ES-I3 (cell line): ENCODE measurements around the gene OGFRL1.

Experiments
- H3K36me3 ChIP-seq: 2 replicates; pipeline ENCODE4 v1.6.1; 2013; ENCODE audit warnings: mild to moderate bottlenecking, low read length, control low read depth, moderate library complexity; ENCODE audit not compliant: insufficient read depth
- H3K4me1 ChIP-seq: 2 replicates; pipeline ENCODE4 v1.6.1; 2013; ENCODE audit warnings: mild to moderate bottlenecking, control low read depth, low read length; ENCODE audit not compliant: insufficient read depth
- H3K9ac ChIP-seq: 2 replicates; pipeline ENCODE4 v1.6.1; 2013; ENCODE audit warnings: low read depth, mild to moderate bottlenecking, low read length, moderate library complexity
- H3K9me3 ChIP-seq: 2 replicates; pipeline ENCODE4 v1.6.1; 2013; ENCODE audit warnings: mild to moderate bottlenecking, low read length, moderate library complexity; ENCODE audit not compliant: control insufficient read depth, insufficient read depth

OGFRL1 gene

DNA sequence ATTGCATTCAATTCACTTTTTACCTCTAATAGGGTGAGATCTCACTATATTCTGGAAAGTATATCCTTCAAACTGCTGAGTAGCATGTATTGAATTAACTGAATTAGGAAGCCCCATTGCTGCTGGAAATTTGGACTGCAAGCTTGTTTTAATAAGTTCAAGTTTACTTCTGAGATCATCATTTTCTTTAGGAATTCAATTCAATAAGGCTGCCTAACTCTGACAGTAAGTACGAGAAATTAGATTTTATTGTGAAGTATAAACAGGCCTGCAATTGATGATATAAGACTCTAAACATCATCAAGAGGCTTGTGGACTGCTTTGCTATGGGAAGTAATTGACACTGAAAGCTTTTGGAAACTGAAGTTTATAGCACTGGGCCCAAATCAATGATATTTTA is 44.4 kb downstream of the OGFRL1 start:
- Histone ChIP-seq H3K9me3 (no peaks in the 10 kb centered on the region), H3K4me1 (peaks cover 4% of the 10 kb centered on the region; the same call in 1 of the 2 replicates), H3K36me3 (no peaks in the 10 kb centered on the region), H3K9ac (no peak overlapping the region)

DNA sequence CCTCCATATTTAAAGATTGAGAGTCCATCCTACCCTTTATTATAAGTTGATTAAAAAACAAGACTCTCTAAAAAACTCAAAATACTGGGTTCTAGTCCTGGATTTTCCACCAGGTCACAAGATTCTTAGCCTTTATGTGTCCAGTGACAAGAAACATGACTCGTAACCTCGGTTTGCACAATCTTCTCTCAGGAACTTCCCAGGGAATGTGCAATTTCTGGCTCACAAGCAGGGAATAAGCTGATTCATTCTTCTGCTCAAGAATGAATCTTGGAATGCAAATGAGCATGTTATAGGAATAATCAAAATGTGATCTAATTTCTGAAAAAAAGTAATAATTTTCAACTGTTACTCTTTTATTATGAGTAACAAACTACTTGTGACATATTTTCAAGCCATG is 45.1 kb downstream of the OGFRL1 start:
- H3K9me3 ChIP-seq, result no peaks in the 10 kb centered on the region
- peaks cover 4% of the 10 kb centered on the region; the same call in 1 of the 2 replicates for H3K4me1 ChIP-seq
- no peak overlapping the region for H3K9ac ChIP-seq
- no peaks in the 10 kb centered on the region for H3K36me3 ChIP-seq

DNA sequence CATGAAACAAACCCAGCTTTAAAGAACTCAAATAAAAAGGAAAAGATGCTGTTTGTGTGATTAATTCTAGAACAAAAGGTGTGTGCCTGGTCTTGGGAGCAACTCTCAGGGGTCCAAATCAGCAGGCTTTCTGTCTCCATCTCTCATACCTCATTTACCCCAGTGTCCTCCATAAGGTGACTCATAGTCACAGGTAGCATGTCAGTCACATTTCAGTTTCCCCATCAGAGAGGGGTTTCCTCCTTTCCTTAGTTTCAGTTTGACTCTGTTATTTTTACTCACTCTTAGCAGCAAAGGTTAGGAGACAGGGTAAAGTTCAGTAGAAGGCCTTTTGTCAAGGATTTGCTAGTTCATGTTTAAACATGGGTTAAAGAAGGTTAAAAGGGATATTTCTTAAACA is 46.2 kb downstream of the OGFRL1 start:
- Histone ChIP-seq H3K4me1 (peaks cover 4% of the 10 kb centered on the region; the same call in 1 of the 2 replicates), H3K9me3 (no peaks in the 10 kb centered on the region), H3K36me3 (no peaks in the 10 kb centered on the region), H3K9ac (no peak overlapping the region)

DNA sequence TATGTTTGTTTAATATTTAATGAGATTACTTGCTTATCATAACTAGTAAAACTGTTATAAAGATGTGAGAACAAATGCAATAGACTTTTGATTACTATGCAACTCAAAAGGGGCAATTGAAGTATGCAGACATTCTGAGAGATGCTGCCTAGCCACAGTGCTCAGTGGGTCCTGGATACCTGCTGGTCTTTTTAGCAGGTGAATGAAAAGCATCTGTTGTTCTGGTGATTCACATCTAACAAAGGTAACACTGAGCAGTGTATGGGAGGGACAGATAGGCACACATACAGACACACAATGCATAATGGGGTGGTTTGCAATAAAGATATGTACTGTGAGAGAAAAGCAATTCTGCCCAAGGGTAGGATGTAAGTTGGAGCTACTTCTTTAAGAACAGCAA is 46.9 kb downstream of the OGFRL1 start:
- Histone ChIP-seq H3K9me3 (no peaks in the 10 kb centered on the region), H3K4me1 (peaks cover 4% of the 10 kb centered on the region; the same call in 1 of the 2 replicates), H3K36me3 (no peaks in the 10 kb centered on the region), H3K9ac (no peak overlapping the region)

DNA sequence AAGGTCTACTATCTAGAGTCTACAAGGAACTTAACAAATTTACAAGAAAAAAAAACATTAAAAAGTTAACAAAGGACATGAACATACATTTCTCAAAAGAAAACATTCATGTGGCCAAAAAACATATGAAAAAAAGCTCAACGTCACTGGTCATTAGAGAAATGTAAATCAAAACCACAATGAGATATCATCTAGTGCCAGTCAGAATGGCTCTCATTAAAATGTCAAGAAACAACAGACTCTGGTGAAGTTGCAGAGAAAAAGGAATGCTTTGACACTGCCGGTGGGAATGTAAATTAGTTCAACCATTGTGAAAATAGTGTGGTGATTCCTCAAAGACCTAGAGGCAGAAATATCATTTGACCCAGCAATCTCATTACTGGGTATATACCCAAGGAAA is 48.3 kb downstream of the OGFRL1 start:
- no peak overlapping the region for H3K9ac ChIP-seq
- H3K9me3 ChIP-seq, result no peaks in the 10 kb centered on the region

DNA sequence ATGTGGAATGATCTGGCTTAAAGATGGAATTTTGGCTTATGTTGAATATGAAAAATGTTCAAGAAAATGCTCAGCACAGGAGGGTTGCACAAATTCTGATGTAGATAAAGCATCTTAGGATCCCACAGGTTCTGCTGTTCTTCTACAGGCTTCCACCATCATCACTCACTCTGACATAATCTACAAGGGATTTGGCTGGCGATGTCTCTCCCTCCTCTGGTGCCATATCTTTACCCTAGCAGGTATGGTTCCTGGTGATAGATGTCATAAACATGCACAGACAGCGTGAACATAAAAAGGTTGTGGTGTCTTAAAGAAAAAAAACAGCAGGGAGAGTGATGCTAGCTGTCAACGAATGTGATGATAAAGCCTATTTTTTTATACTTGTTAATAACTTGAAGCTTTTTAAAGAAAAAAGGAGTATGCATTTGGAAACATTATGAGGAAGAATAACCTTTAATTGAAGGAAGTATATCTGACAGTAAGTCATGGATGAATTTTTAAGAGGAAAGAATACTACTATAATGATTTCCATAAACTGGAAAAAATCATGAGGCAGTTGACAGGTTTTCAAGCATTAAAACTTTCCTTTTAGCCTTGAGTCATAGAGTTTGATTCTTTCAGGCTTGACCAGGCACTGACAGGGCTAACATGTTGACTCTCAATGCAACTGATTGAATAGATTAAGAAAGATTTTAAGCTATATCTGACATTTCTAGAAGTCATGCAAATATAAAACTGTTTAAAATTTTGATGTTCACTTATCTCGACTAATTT is 50.1 kb downstream of the OGFRL1 start:
- no peaks in the 10 kb centered on the region for H3K36me3 ChIP-seq
- H3K4me1 ChIP-seq, result peaks cover 14% of the 10 kb centered on the region; the same call in 1 of the 2 replicates
- no peak overlapping the region for H3K9ac ChIP-seq
- no peaks in the 10 kb centered on the region for H3K9me3 ChIP-seq

More for the DNA sequence above, 48.3 kb downstream of the OGFRL1 start:
- no peaks in the 10 kb centered on the region for H3K36me3 ChIP-seq
- peaks cover 4% of the 10 kb centered on the region; the same call in 1 of the 2 replicates for H3K4me1 ChIP-seq

DNA sequence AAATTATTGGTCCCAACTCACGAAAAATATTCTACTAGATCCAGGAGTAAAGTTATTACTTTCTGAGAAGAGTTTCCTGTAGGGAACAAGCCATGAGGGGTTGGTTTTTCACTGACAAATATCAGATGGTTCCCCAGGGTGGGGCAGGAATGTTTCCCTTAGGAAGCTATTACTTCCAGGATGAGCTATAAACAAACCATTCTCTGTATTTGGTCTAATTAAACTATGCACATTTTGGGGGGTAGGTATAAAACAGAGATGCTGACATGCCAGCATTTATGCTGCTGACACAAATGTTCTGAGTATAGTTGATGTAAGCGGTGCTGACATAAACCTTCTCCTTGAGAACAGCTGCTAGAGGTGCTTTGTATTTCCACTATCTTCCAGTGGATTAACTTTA is 54.2 kb downstream of the OGFRL1 start:
- Histone ChIP-seq H3K4me1 (peaks cover 10% of the 10 kb centered on the region; the same call in 1 of the 2 replicates), H3K9ac (no peak overlapping the region), H3K9me3 (no peaks in the 10 kb centered on the region), H3K36me3 (no peaks in the 10 kb centered on the region)

DNA sequence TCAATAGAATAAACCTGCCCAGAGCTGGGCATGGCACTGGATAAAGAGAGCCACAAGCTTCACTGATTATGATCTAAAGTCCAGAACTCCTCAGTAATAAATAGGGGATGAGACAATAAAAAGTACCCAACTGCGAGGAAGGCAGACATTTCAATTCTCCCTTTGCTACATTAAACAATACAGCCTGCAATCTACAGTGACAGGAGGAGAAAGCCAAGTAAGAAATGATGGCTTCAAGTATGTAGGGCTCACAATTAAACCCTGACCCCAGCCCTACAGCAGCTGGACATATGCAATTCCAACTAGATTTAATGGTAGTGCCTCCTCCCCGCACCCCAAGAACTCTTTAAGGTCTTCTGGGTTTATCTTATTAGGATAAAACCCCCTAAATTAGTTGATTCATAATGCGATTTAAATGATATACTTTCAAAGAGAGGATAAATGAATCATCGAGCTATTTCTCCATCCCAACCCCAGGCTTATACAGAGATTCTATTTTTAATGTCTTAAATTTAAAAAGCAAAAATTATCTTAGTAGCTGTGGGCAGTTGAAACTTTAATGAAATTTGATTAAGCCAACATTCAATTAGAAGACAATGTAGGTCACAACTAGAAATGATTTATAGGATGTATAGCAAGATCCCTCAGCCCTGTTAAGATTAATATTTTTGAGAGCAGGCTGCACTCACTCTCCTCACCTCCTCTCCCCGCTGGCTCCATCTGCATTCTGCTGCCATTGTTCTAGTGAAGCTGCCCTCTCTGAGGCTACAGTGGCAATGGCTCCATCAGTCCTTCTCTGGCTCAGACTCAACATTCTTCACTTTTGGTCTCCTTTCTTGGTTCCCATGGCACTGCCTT is 57.1 kb downstream of the OGFRL1 start:
- no peak overlapping the region for H3K9ac ChIP-seq

DNA sequence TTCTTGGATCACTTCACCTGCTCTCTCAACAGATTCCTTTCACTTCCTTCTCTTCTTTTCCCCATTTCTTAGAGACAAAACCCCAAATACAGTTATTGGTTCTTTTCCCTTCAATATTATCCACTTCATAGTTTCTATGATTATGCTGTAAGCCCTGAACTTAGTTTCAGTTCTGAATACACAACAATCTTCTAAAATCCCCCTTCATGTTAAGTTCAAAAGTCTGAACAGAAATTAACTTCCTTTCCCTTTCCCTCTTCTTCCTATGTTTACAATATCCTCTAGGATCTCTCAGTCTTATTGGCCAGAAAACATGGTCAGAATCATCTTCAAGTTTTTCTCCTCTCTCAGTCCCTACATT is 57.7 kb downstream of the OGFRL1 start:
- H3K9me3 ChIP-seq, result no peaks in the 10 kb centered on the region
- H3K9ac ChIP-seq, result no peak overlapping the region
- H3K36me3 ChIP-seq, result no peaks in the 10 kb centered on the region
- peaks cover 10% of the 10 kb centered on the region; the same call in 1 of the 2 replicates for H3K4me1 ChIP-seq

More for the DNA sequence above, 57.1 kb downstream of the OGFRL1 start:
- H3K4me1 ChIP-seq, result peaks cover 10% of the 10 kb centered on the region; the same call in 1 of the 2 replicates
- H3K36me3 ChIP-seq, result no peaks in the 10 kb centered on the region
- H3K9me3 ChIP-seq, result no peaks in the 10 kb centered on the region

DNA sequence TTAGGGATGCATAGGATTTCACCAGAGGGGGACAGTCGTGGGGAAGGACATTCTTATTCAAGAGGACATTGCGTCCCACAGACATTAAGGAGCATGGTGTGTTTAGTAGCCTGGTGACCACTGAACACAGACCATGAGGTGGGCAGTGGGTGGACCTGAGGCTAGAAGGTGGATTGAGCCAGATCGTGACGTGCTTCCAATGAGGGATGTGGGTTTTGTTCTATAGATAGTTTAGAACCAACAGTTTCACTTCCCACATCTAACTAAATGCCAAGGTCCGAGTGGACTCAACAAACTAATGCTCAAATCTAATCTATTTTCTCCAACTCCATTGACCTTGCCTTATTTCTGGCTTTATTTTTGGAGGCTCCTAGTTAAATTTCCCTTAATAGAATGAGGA is 58.5 kb downstream of the OGFRL1 start:
- no peaks in the 10 kb centered on the region for H3K36me3 ChIP-seq
- no peaks in the 10 kb centered on the region for H3K9me3 ChIP-seq
- peaks cover 10% of the 10 kb centered on the region; the same call in 1 of the 2 replicates for H3K4me1 ChIP-seq
- H3K9ac ChIP-seq, result no peak overlapping the region

DNA sequence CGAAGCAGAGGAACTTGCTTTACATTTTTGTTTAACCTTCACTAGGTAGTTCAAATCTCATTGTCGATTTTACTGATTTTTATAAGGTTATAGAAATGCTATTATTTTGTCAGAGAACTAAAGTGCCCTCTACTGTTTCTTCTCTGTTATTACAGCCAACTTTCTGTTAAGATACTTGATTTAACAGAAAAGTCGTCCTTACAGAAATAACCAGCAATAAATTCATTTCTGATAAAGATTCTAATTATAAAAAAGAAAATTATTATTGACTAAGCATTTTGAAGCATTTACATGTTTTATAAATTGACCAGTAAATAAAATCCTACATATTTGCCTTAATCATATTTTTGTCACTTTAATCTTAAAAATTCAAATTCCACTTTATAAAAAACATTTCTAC is 60.8 kb downstream of the OGFRL1 start:
- Histone ChIP-seq H3K36me3 (no peaks in the 10 kb centered on the region), H3K4me1 (no peaks in the 10 kb centered on the region), H3K9me3 (no peaks in the 10 kb centered on the region), H3K9ac (no peak overlapping the region)

DNA sequence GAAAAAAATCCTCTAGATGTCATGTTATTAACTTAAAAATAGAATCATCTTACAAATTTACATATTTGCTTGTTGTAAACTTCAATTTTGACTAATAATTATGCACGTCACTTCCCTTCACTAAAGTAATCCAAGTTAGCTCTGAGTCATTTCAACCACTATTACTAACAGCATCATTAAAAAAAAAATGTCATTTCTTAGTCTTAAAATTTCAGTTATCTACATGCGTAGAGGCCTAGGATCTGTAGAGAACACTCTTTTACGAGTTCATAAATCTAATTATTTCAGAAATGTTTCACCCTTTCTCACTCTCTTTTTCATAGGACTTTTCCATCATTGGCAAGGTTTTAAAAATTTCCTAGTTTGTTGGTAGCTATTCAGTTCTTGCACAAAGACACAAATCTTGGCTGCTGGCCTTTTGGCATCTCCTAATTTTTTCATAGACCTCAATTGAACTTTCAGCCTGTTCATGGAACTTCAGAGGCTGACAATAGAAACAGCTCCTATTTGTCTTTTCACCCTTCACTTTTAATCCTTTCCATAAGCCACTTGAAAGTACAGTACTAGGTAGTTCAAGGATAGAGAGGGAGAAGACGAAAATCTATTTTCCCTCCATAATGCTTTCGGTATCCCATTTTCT is 61.5 kb downstream of the OGFRL1 start:
- no peak overlapping the region for H3K9ac ChIP-seq
- no peaks in the 10 kb centered on the region for H3K4me1 ChIP-seq
- H3K36me3 ChIP-seq, result no peaks in the 10 kb centered on the region
- H3K9me3 ChIP-seq, result no peaks in the 10 kb centered on the region

DNA sequence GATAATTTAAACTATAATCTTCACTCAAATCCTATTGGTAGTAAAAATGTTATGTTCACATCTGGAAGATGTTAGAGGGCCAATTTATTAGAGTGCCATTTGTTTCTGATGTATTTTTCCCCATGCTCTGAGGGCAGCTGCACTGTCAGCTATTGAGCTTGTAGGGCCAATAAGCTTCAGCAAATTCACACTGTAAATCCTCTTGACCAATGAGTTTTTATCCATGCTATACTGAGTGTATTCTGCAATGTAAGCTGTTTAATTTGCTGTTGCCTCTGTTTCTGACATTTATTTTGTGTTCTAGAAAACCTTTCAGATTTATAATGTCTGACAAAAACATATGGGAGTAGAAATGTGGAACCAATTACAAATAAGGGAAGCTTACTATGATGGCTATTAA is 62.6 kb downstream of the OGFRL1 start:
- H3K9ac ChIP-seq, result no peak overlapping the region

More for the DNA sequence above, 62.6 kb downstream of the OGFRL1 start:
- no peaks in the 10 kb centered on the region for H3K36me3 ChIP-seq
- no peaks in the 10 kb centered on the region for H3K9me3 ChIP-seq
- H3K4me1 ChIP-seq, result no peaks in the 10 kb centered on the region
